Measurements from ENCODE around the gene CELF2. TPM values are rescaled to one million over a fixed set of nuclear protein-coding genes. Genes with fewer than 3 reads are reported as not detected.

Gene CELF2
- total and polyA plus RNA-seq, 2 of the 4 experiments (the other 2 are of a cell fraction), result 3.5 to 6.6 TPM

DNA sequence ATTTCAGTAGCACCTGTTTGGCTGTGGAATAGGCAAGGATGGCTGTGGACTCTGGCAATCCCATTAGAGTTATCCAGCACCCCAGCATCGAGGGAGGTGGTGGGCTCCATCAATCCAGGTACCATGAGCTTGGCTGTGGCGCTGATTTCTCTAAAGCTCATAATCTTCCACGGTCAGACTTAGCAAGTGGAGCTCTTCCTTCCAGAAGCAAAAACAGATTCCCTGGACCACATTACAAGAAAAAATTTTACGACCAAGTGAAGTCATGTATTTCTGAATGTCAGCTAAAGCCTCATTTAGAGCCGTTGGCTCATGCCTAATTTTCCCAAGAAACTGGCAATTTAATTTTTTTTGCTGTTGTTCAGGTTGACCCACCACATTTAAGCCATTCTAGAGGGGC lies 135.1 kb downstream of the CELF2 start:
- no peak overlapping the region for H2BK20ac ChIP-seq (ENCODE audit: low read depth, low read length)
- no peaks in the 10 kb centered on the region for H3K79me1 ChIP-seq (ENCODE audit: low read depth in 1 of 2, low read length in 2 of 2)
- ATAC-seq (ENCODE audit: low read depth), result no peak
- no peak overlapping the region for H3K27ac ChIP-seq (ENCODE audit: insufficient read depth, low read length)
- POLR2A ChIA-PET (ENCODE audit: unreplicated experiment), result no interaction called here
- no peaks in the 10 kb centered on the region for H4K20me1 ChIP-seq (ENCODE audit: insufficient read depth, low read length)
- no peak overlapping the region for H3K56ac ChIP-seq (ENCODE audit: extremely low read depth, insufficient read depth, low read length)
- DNase-seq, result no peak
- no peak overlapping the region for H3K18ac ChIP-seq (ENCODE audit: low read depth, low read length)
- no peak overlapping the region for H2BK5ac ChIP-seq (ENCODE audit: low read depth, low read length, poor library complexity, severe bottlenecking)
- in situ Hi-C loops (cut with MboI; ENCODE audit: low sequenced_read_pairs) (no loop called here), dilution Hi-C loops (cut with HindIII; ENCODE audit: low sequenced_read_pairs, unreplicated experiment) (no loop called here), intact Hi-C loops (cut with micrococcal nuclease) (no loop called here)
- H4K8ac ChIP-seq (ENCODE audit: low read depth in 2 of 2, low read length in 2 of 2), result no peak overlapping the region
- H3K4me3 ChIP-seq (ENCODE audit: insufficient read depth, low read depth, low read length), result no peak overlapping the region
- H3K4me2 ChIP-seq (ENCODE audit: low read depth, low read length), result no peak overlapping the region
- H3K9ac ChIP-seq (ENCODE audit: low read depth, low read length), result no peak overlapping the region
- TF ChIP-seq POLR2A (IDR thresholded peaks at IDR 0.05; ENCODE audit: low read depth, low read length) (no peak), CEBPB (IDR thresholded peaks at IDR 0.05; ENCODE audit: low read depth, low read length) (no peak), MXI1 (IDR thresholded peaks at IDR 0.05; ENCODE audit: borderline replicate concordance, low read depth, low read length) (no peak), CHD1 (IDR thresholded peaks at IDR 0.05; ENCODE audit: low read depth, low read length) (no peak), BHLHE40 (IDR thresholded peaks at IDR 0.05; ENCODE audit: low read depth, low read length) (no peak), RFX5 (IDR thresholded peaks at IDR 0.05; ENCODE audit: low read depth, low read length) (no peak), SMC3 (IDR thresholded peaks at IDR 0.05; ENCODE audit: low read depth, low read length) (no peak), FOS (IDR thresholded peaks at IDR 0.05; ENCODE audit: low read depth, low read length) (no peak), MAFK (IDR thresholded peaks at IDR 0.05; ENCODE audit: low read depth, low read length) (no peak), RAD21 (IDR thresholded peaks at IDR 0.05; ENCODE audit: low read length) (no peak)
- H2AK5ac ChIP-seq (ENCODE audit: low read depth, low read length), result no peak overlapping the region
- no peak overlapping the region for H4K5ac ChIP-seq (ENCODE audit: low read depth, low read length)
- no TSS peak for BruUV-seq (replicated peaks)
- H2AK9ac ChIP-seq (replicated peaks; ENCODE audit: low read depth, low read length, poor library complexity), result no peak overlapping the region
- H2AFZ ChIP-seq (replicated peaks; ENCODE audit: low read length, poor library complexity), result no peak overlapping the region
- no peaks in the 10 kb centered on the region for H3K9me1 ChIP-seq (ENCODE audit: insufficient read depth, low read length)
- 67% methylated on average over 4 of the region's 5 CpGs; no CpG with 5 or more reads in 1 of the 2 experiments for WGBS, 2 experiments (ENCODE audit: extremely low coverage in 2 of 2, insufficient read length in 1 of 2)
- no peaks in the 10 kb centered on the region for H3K27me3 ChIP-seq (ENCODE audit: control insufficient read depth, insufficient read depth, low read length)
- no peak overlapping the region for H3K23ac ChIP-seq (ENCODE audit: low read depth, low read length)
- no peak overlapping the region for H3K4ac ChIP-seq (ENCODE audit: low read depth, low read length)
- no peak overlapping the region for H2BK120ac ChIP-seq (ENCODE audit: low read depth, low read length)
- no peak overlapping the region for H4K91ac ChIP-seq (ENCODE audit: insufficient read depth, low read depth, low read length)
- H2BK15ac ChIP-seq (ENCODE audit: low read depth, low read length), result no peak overlapping the region
- no peak overlapping the region for H3K14ac ChIP-seq (replicated peaks; ENCODE audit: low read depth, low read length)
- peaks cover 2% of the 10 kb centered on the region; the same call in 1 of the 2 replicates for H3K4me1 ChIP-seq (ENCODE audit: control insufficient read depth, insufficient read depth, low read length)
- no peaks in the 10 kb centered on the region for H3K36me3 ChIP-seq (ENCODE audit: control insufficient read depth, insufficient read depth, low read length)
- CTCF ChIA-PET, result no interaction called here
- H3K9me3 ChIP-seq (ENCODE audit: control insufficient read depth, insufficient read depth, low read length), result no peaks in the 10 kb centered on the region
